Adrenal gland (tissue), 12 donors: Measurements from ENCODE around the gene ZFHX3. TPM values are rescaled to one million over a fixed set of nuclear protein-coding genes. Genes with fewer than 3 reads are reported as not detected.

Source experiments
- DNase-seq, 7 donors: peaks; one replicate each; pipeline ENCODE4 v3.0.0-alpha.2; 2019 to 2020
- H3K27ac ChIP-seq, 5 donors: fragments of 200-600 bp; sonication (generic) in 4 of 5; 1 replicate in 3 of 5; 2 replicates in 2 of 5; pipeline versions ENCODE4 v1.5.1 to v1.8.0; 2016 to 2020; ENCODE audit warnings: mild to moderate bottlenecking in 1 of 5
- H3K27me3 ChIP-seq: fragments of 200-600 bp; 2 replicates; pipeline ENCODE4 v1.8.0; 2021
- H3K36me3 ChIP-seq, 2 donors: fragments of 200-600 bp; replicated peaks in 1 of 2; 1 replicate in 1 of 2; 2 replicates in 1 of 2; pipeline versions ENCODE4 v1.5.1 to v1.8.0; 2018 to 2022
- H3K4me1 ChIP-seq, 2 donors: fragments of 200-600 bp; replicated peaks in 1 of 2; 1 replicate in 1 of 2; 2 replicates in 1 of 2; pipeline versions ENCODE4 v1.5.1 to v1.8.0; 2018 to 2021
- H3K4me3 ChIP-seq, 4 donors: fragments of 200-600 bp; sonication (generic) in 3 of 4; one replicate each; pipeline ENCODE4 v1.5.1; 2016 to 2018
- H3K9me3 ChIP-seq, 3 donors: fragments of 200-600 bp; sonication (generic) in 1 of 3; replicated peaks in 1 of 3; 1 replicate in 2 of 3; 2 replicates in 1 of 3; pipeline versions ENCODE4 v1.5.1 to v1.8.0; 2016 to 2021
- POLR2A ChIP-seq, 2 donors: fragments of 450-650 bp; IDR thresholded peaks; one replicate each; pipeline ENCODE4 v1.6.1; 2017; ENCODE audit warnings: antibody characterized with exemption in 2 of 2, mild to moderate bottlenecking in 2 of 2, moderate library complexity in 1 of 2
- WGBS, 4 donors: extraction: QIAGEN DNeasy Blood & Tissue Kit in 2 of 4; methylation state at CpG; one replicate each; pipeline versions ENCODE4 v1.1.5 to v1.1.7; 2013 to 2017; 5-methylcytosine and 5-hydroxymethylcytosine counted together
- intact Hi-C, 2 donors: fragments of 100-400 bp; cut with DNase I; formaldehyde crosslinking; loops; one replicate each; pipeline versions ENCODE4 v1.14.1 to v1.15.0; 2022 to 2023
- polyA plus RNA-seq, 3 donors: library from polyadenylated mRNA; stranded (reverse); fragments of 200-250 nt in 2 of 3; fragments of 350-450 nt in 1 of 3; fragmentation: Illumina TruSeq in 1 of 3; extraction: RNeasy Lipid Tissue Mini Kit (QIAGEN cat#74804) in 1 of 3; gene quantifications; one replicate each; pipeline ENCODE4 v1.2.3, GENCODE V29; 2013 to 2014
- total RNA-seq, 9 donors: library from RNA; depleted of rRNA in 4 of 9; stranded (reverse); fragments of >200 nt in 4 of 9; fragments of 120-200 nt in 1 of 9; fragmentation: NEBNext Ultra II Directional in 1 of 9; extraction: Animal tissue kit (Norgen Biotek cat#: 25700) in 1 of 9; gene quantifications; one replicate each; pipeline versions ENCODE4 v1.1.0 to v1.2.4, GENCODE V29; 2013 to 2023
- TF ChIP-seq, protein P1 (sequence below), 6 experiments: fragments of 450-650 bp in 4 of 6; fragments of 200-600 bp in 2 of 6; sonication (generic) in 1 of 6; IDR thresholded peaks; 1 replicate in 5 of 6; 2 replicates in 1 of 6; pipeline versions ENCODE4 v1.5.1 to v1.8.0; 2016 to 2021; ENCODE audit warnings: antibody characterized with exemption in 6 of 6, mild to moderate bottlenecking in 2 of 6, moderate library complexity in 1 of 6
- donor health status: healthy with polysubstance abuse.
- donor health status: Bipolar disorder and iron deficiency.
- donor health status: DM: yes; HTN: yes; CAD: no.
- donor health status: DM: no; HTN: no; CAD: no.
- donor health status: DM: no; HTN: no; CAD: no.
- donor health status: DM: yes; HTN: yes; CAD: no.

Gene ZFHX3
- total and polyA plus RNA-seq, 12 donors = 2.4 to 31.6 (median 19.3) TPM

DNA sequence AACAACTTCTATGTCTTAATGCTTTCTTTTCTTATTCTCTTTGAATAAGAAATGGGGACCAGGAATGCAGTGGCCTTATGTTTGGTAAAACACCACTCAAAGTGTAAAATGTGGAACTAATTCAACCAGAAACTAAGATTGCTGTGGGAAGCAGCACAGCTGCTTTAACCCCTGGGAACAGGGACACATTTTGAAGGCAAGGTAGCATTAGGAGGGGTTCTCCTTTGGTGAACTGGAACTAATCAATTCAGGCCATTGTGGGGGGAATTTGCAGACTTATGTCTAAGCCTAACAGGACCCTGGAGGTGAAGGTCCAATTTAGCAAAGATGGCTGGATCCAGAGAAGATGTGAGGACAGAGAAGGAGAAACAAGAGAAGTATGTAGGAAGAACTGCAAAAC, 256.1 kb downstream of the ZFHX3 start:
- Histone ChIP-seq H3K4me3 (no peak overlapping the region), H3K4me1 (peaks cover 0 to 8% of the 10 kb centered on the region in 2 donors), H3K27me3 (no peaks in the 10 kb centered on the region), H3K9me3 (no peaks in the 10 kb centered on the region), H3K36me3 (peaks cover 0 to 21% of the 10 kb centered on the region in 2 donors), H3K27ac (no peak overlapping the region)
- DNase-seq = no peak
- intact Hi-C loops = no loop called here
- TF ChIP-seq, protein P1, sequence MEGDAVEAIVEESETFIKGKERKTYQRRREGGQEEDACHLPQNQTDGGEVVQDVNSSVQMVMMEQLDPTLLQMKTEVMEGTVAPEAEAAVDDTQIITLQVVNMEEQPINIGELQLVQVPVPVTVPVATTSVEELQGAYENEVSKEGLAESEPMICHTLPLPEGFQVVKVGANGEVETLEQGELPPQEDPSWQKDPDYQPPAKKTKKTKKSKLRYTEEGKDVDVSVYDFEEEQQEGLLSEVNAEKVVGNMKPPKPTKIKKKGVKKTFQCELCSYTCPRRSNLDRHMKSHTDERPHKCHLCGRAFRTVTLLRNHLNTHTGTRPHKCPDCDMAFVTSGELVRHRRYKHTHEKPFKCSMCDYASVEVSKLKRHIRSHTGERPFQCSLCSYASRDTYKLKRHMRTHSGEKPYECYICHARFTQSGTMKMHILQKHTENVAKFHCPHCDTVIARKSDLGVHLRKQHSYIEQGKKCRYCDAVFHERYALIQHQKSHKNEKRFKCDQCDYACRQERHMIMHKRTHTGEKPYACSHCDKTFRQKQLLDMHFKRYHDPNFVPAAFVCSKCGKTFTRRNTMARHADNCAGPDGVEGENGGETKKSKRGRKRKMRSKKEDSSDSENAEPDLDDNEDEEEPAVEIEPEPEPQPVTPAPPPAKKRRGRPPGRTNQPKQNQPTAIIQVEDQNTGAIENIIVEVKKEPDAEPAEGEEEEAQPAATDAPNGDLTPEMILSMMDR (IDR thresholded peaks at IDR 0.05) = no peak
- no peak for TF ChIP-seq POLR2A (IDR thresholded peaks at IDR 0.05)

DNA sequence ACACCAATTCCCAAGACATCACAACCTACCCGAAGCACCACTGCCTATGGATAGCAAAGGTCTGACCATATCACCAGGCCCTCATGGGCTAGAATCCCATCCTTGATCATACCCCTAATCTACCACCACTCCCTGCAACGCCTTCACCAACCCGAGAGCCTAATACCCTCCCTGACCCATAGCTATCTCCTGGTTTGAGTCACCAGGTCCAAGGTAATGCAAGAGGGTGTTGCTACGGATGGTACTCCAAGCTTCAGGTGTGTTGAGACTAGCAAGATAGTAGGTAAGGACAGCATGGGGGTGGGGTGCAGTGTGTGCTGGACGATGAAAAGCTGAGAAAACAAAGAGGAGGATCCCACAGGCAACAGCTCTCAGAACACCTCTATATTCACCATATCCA, 258.0 kb downstream of the ZFHX3 start:
- 94 to 98% (median 95%) methylated on average over 5 of the region's 5 CpGs for WGBS, 4 donors
- DNase-seq = no peak
- Histone ChIP-seq H3K36me3 (peaks cover 0 to 18% of the 10 kb centered on the region in 2 donors), H3K4me3 (no peak overlapping the region), H3K9me3 (no peaks in the 10 kb centered on the region), H3K27me3 (no peaks in the 10 kb centered on the region), H3K27ac (no peak overlapping the region), H3K4me1 (peaks cover 0 to 23% of the 10 kb centered on the region in 2 donors)
- TF ChIP-seq, protein P1 (IDR thresholded peaks at IDR 0.05) = no peak
- TF ChIP-seq POLR2A (IDR thresholded peaks at IDR 0.05) = no peak
- intact Hi-C loops = no loop called here

DNA sequence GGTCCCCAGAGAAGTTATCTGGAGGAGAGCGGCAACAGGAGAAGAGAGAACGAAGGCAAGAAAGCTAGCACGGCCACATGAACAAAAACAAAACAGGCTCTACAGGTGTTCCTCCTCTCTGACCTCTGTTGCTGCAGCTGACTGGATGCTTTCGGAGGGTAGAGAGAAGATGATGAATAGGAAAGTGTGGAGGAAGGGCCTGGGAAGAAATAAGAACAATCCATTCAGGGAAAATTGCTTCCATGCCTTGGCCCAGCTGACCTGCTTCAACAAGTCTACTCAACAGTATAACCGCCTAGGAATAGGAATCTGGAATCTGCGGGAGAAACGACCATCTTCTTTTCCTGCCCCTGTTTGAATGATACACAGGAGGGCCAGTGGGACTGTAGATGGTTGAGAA, 258.5 kb downstream of the ZFHX3 start:
- Histone ChIP-seq H3K27ac (no peak overlapping the region), H3K4me3 (no peak overlapping the region), H3K4me1 (peaks cover 0 to 23% of the 10 kb centered on the region in 2 donors), H3K36me3 (peaks cover 0 to 15% of the 10 kb centered on the region in 2 donors), H3K27me3 (no peaks in the 10 kb centered on the region), H3K9me3 (no peaks in the 10 kb centered on the region)
- DNase-seq = no peak
- no peak for TF ChIP-seq POLR2A (IDR thresholded peaks at IDR 0.05)
- intact Hi-C loops = no loop called here
- WGBS, 4 donors = 96 to 98% (median 98%) methylated on average over 7 of the region's 7 CpGs

DNA sequence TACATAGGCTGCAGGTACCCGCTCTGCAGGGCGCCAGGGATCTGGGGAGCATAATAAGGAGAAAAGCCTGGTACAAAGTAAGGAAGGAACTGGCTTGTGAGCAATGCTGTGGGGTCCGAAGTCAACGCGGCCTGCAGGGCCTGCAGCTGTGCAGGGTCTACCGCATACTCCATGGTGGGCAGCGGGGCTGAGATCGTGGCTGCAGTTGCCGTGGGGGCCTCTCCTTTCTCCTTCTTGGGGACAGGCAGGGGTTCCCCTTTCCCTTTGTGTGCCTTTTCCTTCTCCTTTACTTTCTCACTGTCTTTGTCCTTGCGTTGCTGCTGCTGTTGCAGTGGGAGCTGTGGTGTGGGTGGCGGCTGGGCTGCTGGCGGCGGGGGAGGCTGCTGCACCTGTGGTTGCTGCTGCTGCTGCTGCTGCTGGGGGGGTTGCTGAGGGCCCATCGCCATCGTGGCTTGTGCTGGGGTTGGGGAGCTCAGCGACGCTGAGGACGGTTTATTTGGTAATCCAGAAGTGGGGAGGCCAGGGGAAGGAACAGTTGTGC, 259.6 kb downstream of the ZFHX3 start:
- no peaks in the 10 kb centered on the region for H3K27me3 ChIP-seq
- WGBS, 4 donors = 79 to 88% (median 83%) methylated on average over 18 of the region's 18 CpGs
- H3K27ac ChIP-seq = peak overlapping the region in 3 of 5 donors; percentile 29 to 75 (median 70)
- peak overlapping the region in 2 of 4 donors; percentile 27 to 63 for H3K4me3 ChIP-seq
- peaks cover 0 to 6% of the 10 kb centered on the region in 2 donors for H3K36me3 ChIP-seq
- TF ChIP-seq, protein P1 (IDR thresholded peaks at IDR 0.05) = no peak
- H3K9me3 ChIP-seq = no peaks in the 10 kb centered on the region
- intact Hi-C loops = no loop called here
- no peak for DNase-seq
- H3K4me1 ChIP-seq = peaks cover 0 to 23% of the 10 kb centered on the region in 2 donors
